GM19467 (cell line): Measurements from ENCODE around the gene IFI6.
"Not testable (repeated sequence)": the region's sequence is repeated elsewhere in the genome, so short reads cannot be mapped to it uniquely, and the experiment has no call there.

Source experiments
- ATAC-seq: cut with Tn5 transposase; IDR thresholded peaks from one replicate; pipeline ENCODE4 v1.9.1; 2021; ENCODE audit warnings: mild to moderate bottlenecking, moderate library complexity; ENCODE audit not compliant: unreplicated experiment

Gene IFI6

DNA sequence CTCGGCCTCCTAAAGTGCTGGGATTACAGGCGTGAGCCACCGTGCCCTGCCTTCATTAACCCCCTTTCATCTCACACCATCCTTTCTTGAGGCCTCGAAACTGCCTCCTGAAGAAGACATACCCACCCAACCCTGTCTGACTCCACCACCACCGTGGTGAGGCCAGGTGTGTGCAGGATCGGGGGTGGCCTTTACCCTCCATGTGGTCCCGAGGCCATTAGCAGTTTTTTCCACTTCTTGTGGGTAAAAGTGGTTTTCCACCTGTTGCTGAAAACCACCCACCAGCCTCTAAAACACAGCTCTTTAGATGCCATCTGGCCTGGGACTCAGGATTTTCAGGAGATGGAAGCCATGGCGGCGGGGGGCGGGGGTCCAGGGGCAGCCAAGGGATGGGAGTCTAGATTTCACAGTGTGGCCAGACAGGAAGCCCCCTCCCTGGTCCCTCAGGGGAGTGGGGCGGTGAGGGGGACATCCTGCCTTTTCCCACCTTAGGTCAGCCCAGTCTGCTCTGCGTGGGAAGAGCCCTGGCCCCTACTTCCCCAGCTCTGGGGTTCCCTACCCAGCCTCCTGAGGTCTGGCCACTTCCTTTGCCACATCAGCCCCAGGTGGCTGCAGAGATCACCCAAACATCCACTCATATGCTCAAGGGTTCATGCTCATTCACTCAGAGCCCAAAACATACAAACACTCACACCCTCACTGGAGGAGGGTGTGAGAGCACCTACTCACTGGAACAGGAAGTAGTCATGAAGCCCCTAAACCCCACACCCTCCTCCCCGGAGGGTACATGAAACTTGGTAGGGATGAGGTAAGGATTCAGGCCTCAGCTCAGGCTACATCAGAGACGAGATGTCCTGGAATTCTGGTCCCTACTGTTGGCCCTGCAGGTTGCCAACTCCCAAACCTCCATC lies 39.4 kb downstream of the IFI6 start:
- ATAC-seq = no peak

DNA sequence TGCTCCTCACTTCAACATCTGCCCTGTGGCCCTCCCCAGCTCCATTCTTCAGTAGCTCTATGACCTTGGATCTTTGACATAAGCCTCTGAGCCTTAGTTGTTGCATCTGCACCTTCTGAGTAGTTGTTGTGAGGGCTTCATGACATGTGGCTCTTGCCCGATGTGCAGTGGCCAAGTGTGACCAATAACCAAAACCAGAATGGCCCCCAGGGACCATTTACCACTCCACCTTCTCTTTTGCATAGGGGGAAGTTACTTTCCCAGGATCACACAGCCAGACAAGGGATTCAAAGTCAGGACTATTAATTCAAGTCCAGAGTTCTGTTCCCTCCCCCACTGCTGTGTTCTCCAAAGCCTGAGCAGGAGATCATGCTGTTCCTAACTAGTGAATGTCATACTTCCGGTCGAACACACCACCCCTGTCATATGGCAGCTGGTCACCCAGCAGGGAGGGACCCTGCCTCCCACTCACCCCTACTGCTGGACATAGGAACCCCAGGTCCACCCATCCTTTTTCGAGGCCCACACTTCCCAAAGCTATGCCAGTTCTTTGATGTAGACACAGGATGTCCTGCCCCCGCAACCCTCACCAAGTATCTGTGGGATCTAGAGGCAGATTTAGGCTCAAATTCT lies 41.0 kb downstream of the IFI6 start:
- ATAC-seq = no peak

DNA sequence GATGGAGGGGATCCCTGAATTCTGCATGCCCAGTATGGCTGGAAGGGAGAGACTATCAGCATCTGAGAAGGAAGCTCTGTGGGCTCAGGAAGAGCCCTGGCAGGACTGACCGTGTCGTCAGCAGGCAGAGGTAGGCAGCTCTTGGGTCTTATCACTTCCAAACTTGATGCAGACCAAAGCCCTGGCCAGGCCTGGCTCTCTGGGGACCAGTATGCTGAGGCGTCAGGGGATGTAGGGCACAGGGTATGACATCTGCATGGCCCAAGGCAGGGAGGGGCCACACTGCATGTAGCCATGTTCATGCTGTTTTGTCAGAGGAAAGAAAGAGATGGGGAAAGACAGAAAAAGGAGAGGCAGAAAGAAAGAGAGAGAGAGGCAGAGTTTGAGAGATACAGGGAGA lies 43.3 kb downstream of the IFI6 start:
- no peak for ATAC-seq

DNA sequence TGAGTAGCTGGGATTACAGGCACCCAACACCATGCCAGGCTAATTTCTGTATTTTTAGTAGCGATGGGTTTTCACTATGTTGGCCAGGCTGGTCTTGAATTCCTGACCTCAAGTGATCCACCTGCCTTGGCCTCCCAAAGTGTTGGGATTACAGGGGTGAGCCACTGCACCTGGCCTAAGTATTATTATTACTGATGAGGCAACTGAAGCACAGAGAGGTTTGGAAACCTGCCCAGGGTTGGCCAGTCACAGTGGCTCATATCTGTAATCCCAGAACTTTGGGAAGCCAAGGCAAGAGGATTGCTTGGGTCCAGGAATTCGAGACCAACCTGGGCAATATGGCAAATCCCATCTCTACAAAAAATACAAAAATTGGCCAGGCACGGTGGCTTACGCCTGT lies 44.3 kb downstream of the IFI6 start:
- not testable (repeated sequence) for ATAC-seq

DNA sequence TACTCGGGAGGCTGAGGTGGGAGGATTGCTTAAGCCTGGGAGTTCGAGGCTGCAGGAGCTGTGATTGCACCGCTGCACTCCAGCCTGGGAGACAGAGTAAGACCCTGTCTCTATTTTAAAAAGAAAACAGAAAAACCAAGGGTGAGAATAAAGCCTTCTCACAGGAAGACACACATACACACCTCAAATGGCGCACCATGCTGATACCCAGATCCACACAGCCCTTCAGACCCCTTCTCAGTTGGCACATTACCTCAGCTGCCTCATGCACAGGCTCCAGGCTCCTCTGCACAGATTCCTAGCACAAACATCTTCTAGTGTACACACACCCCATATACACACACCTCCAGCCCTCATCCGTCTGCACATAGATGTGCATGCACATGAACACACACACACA lies 44.9 kb downstream of the IFI6 start:
- no peak for ATAC-seq

DNA sequence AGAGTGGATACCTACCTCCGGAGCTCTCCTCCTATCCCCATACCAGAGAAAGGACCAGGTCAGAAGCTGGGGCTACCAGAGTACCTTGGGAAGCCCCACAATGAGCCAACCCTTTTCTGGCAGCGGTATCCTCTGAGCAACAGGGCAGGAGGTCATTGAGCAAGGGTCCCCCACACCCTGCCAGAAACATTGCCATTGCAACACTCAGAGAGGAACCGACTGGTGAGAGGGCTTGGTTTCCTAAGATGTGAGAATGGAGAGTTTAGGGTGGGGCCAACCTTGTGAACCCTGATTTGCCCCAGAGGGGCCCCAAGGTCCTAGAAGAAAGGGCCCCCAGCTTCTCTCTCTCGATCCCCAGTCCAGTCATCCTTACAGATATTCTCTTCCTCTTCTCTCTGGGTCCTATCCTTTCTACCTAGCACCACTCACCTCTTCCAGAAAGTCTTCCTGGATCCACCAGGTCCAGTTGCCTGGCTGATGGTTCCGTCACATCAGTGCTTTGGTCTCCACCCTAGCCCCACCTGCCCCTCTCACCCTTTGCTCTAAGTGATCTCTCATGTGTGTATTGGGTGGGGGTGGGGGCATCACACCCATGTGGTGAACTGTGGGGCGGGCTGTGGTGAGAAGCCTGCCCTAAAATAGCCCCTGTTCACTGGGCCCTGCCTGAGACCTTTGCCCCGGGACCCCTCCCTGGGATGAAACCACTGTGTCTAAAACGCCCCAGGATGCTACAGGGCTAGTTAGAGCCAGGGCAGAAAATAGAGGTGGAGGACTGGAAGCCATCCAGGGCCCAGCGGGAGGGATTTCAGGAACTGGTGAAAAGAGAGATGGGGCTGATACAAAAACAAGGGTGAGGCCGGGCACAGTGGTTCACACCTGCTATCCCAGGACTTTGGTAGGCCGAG lies 45.7 kb downstream of the IFI6 start:
- ATAC-seq = no peak

DNA sequence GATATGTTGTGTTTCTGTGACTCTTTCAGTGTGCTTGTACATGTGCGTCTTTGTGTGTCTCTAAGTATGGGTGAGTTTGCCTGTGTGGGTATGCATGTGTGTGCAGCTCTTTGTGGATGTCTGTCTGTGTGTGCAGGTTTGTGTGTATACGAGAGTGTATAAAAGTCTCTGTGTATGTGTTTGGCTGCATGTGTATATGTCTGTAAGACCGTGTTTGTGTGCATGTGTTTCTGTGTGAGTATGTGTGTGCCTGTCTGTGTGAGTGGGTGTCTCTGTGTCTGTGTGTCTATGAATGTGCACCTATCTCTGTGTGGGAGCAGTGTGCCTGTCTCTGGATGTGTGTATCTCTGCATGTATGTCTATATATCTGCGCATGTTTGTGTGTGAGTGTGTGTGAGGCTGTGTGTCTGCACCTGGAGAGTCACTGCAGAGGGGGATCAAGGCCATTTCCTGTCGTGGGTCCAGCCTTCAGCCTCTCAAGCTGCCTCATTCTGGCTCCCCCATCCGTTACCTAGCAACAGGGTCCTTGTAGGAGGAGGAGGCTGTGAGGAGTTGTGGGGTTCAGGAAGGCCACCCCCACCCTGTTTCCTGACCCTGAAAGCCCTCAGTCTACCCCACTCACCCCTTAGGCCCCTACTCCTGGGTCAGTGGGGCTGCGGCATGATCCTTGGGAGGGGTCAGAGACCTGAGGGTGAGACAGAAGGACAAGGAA lies 47.4 kb downstream of the IFI6 start:
- ATAC-seq = no peak

DNA sequence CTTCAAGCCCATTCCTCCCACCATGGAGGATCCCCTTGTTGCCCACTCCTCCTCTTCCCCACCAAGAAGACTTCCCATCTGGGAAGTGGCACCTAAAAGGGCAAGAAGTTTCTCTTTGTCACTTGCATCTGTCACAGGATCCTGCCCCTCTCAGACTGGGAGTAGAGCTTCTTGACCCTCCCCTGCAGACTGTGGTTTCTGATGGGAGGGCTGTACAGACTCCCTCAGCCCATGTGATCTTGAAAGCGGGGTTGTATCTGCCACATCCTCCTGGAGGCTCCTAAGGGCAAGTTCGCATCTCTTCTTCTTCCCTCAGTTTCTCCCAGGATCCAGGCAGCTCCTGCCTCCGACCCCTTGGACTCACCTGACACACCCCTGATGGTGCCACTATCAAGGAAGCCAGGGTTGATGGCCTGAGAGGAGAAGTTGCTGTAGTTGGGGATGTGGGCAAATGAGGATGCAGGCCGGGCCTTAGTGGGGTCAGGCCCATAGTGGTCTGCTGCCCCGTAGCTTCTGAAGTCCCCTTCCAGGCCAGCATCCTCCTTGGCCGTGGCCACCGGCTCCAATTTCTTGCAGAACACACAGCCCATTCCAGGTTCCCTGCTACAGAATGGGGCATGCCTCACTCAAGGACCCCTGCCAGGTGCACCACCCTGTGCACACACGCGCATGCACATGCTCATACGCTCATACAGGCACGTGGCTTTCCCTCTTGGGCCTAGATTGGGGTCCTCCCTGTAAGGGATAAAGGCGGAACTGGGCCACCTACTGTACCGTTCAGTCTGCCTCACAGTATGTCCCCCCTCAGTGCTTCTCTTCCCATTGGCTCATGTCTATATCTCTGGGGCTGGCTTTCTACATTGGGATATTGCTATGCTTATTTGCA lies 48.4 kb downstream of the IFI6 start:
- no peak for ATAC-seq

DNA sequence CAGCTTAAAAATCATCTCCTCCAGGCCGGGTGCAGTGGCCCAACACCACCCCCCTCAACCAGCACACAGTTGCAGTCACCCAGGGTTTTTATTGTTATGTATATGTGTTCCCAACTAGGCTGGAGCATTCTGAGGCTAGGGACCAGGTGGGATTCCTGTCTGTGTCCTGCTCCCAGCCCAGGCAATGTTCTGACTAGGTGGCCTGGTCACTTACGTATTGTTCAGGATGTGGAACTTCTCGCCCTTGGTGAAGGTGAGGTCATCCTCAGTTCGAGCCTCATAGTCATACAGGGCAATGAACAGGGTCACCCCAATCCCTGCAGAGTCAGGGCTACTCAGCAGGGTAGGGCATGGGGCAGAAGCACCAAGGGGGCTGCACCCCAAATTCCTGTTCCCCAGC lies 49.2 kb downstream of the IFI6 start:
- ATAC-seq = no peak

DNA sequence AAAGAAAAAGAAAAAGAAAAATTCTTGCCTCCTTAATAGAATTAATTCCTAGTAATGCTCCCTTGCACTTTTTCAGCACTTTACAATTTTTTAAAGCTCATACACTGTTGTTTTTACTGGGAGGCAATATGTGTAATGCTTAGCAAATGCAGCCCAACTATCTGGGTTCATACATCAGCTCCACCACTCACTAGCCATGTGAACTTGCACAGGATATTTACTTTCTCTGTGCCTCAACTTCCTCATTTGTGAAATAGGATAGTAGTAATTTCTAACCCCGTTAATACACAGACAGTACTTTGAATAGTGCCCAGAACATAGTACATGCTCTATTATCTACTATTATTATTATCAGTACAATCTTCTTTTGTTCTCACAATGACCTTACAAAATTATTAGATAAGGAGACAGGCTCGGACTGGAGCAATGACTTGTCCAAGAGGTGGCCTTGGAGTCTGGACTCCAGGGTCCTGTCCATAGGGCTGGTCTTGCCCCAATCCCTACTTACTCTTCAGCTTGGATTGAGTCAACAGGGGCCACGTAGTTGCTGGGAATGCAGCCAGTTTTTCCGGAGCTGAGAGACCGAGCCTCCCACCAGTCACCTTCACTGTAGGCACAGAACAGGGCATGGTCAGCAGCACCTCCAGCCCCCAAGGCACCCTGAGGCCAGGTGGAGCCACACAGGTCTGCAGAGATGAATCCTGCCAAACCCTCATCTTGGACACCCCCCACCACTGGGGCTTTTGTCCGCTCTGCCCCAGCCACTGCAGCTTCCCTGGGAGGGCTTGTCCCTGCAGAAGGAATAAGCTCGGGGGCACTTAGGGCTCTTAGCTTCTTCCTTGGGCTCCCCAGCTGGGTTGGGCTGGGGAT lies 50.7 kb downstream of the IFI6 start:
- ATAC-seq = no peak

DNA sequence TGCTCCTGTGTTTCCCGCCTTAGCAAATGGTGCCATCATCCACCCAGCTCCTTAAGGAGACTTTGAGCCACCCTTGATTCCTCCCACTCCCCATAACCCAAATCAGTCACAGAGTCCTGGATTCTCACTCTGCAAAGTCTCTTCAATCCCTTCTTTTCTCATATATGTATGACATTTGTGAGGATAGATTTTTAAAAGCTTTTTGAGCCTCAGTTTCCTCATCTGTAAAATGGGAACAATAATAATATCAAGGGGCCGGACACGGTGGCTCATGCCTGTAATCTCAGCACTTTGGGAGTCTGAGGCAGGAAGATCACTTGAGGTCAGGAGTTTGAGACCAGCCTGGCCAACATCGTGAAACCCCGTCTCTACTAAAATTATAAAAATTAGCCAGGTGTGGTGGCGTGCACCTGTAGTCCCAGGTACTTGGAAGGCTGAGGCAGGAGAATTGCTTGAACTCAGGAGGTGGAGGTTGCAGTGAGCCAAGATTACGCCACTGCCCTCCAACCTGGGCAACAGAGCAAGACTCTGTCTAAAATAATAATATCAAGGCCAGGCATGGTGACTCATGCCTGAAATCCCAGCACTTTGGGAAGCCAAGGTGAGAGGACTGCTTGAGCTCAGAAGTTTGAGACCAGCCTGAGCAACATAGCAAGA lies 52.1 kb downstream of the IFI6 start:
- not testable (repeated sequence) for ATAC-seq

DNA sequence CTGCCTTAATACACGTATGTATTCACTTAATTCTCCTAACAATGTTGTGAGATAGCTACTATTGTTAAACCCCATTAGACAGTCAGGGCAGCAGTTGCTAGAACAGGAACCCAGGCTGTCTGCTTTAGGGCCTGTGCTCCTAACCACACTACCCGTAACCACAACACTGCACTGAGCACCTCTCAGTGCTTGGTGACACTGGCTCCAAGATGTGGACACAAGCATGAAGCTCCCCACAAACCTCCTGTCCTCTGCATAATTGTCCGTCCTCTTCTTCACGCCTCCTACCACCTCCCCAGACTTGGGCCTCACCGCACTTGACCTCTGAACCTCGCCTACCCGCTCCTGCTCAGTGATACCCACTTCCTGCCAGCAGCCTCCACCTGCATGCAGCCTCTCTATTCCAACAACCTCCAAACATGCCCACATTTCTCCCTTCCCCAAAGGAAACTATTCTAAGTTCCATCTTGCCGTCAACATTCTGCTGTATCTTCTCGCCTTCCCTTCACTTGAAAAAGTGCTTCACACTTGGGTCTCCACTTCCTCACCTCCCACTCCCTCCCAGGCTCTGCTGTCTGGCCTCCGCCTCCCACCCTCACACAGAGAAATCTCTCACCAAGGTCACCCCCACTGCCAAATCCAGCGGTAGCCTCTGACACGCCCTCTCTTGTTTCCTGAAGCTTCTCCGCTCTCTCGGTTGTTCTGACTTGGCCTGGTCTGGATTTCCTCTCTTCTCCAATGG lies 53.5 kb downstream of the IFI6 start:
- ATAC-seq = no peak

DNA sequence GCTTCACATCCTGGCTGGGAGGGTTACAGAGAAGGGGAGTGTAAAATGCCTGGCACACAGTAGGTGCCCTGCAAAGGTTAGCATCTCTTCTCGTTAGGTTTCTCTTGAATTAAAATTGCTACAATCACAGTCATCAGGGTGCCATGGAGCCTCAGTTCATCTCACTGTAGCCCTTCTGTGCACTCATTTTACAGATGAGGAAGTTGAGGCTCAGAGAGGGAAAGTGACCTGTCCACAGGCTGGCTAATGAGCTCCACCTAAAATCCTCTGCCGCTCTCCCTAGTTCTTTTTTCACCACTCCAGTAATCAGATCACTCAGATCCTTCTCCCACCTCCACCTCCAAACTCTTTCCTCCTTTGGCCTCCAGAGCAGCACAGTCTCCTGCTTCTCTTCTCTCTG lies 54.6 kb downstream of the IFI6 start:
- ATAC-seq = no peak

DNA sequence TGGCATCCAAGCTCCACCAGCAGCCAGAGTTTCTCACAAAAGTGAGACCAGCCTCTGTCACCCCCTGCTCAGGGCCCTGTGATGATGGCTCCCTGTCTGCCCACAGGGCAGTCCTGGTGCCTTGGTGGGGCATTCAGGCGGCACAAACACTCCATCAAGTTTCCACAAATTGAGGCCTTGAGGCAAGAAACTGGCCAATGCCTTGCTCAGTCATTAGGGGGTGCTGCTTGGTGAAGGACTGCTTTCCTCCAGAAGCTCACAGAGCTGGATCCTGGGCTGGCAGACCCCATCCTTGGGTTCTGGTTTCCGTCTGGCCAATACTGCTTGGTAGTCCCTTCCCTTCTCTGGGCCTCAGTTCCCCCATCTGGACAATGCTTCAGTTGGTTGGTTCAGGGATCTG lies 55.6 kb downstream of the IFI6 start:
- no peak for ATAC-seq
